Measurements from ENCODE around the gene MFN1.
A peak's percentile ranks its signal among the peaks of the same experiment; 100 is the strongest.

Gene MFN1

GRCh38 chr3:179336345-179336929 is 11.1 kb upstream of the MFN1 start:
- no peak overlapping the region for H3K4me3 ChIP-seq (ENCODE audit: low read depth, low read length)
- TF ChIP-seq CTCF (IDR thresholded peaks at IDR 0.05; ENCODE audit: low read depth, low read length, missing control alignments) = no peak
- no peak for DNase-seq (ENCODE audit: low read depth)
- in situ Hi-C loops (cut with HindIII; ENCODE audit: low sequenced_read_pairs) = no loop called here

DNA sequence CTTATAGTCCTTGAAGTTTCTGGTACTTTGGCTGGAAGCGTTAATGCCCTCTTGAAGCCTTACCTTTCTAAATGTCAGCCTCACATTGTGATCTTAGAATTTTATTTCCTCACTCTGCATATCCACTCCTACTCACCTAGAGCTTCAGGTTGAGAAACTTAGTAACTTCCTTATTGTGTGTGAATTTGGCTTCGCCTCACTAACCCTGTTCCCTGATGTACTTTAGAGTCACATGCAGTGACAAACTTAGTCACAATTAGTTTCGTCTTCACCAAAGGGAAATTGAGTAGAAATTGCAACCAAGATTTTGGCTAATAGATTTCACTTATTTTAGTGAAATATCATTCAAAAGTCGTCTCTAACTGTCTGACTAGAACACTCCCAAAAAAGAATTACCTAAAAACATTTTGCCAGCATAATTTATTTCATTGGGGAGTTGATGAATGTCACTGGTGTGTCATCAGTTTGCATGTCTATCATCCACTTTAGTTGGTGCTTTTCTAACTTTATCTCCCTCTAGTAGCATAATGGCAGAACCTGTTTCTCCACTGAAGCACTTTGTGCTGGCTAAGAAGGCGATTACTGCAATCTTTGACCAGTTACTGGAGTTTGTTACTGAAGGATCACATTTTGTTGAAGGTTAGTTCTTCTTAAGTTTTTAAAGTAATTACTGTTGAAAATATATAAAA is 960 bp downstream of the MFN1 start:
- peak overlapping the region; percentile 88 for H3K4me3 ChIP-seq (ENCODE audit: low read depth, low read length)
- TF ChIP-seq CTCF (IDR thresholded peaks at IDR 0.05; ENCODE audit: low read depth, low read length, missing control alignments) = no peak
- DNase-seq (ENCODE audit: low read depth) = no peak
- in situ Hi-C loops (cut with HindIII; ENCODE audit: low sequenced_read_pairs) = no loop called here

- H3K4me3 ChIP-seq (ENCODE audit: low read depth, low read length) = no peak overlapping the region
- DNase-seq (ENCODE audit: low read depth) = no peak
- in situ Hi-C loops (cut with HindIII; ENCODE audit: low sequenced_read_pairs) = no loop called here
- no peak for TF ChIP-seq CTCF (IDR thresholded peaks at IDR 0.05; ENCODE audit: low read depth, low read length, missing control alignments)
These were observed 8.5 kb downstream of the MFN1 start for GRCh38 chr3:179355996-179356395.

- DNase-seq (ENCODE audit: low read depth) = no peak
- in situ Hi-C loops (cut with HindIII; ENCODE audit: low sequenced_read_pairs) = no loop called here
These were observed 15.8 kb downstream of the MFN1 start for GRCh38 chr3:179363332-179363731.

DNA sequence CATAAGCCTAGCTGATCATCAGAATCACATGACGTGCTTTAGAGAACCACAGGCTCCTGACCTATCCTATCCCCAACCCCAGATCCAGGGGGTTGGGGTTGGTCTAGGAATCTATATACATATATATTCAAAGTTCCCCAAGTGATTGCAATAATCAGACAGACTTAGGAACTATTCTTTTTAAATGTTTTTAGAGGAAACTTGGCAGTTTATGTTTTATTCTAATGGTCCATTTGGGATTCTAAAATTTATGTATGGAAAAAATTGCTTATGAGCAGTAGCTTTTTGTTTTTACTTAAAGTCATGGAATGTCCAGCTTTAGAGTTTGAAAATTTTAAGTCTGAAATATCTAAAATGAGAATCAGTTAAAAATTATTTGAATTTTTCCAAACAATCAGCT is 22.1 kb downstream of the MFN1 start:
- in situ Hi-C loops (cut with HindIII; ENCODE audit: low sequenced_read_pairs) = no loop called here
- no peak overlapping the region for H3K4me3 ChIP-seq (ENCODE audit: low read depth, low read length)
- DNase-seq (ENCODE audit: low read depth) = no peak
- TF ChIP-seq CTCF (IDR thresholded peaks at IDR 0.05; ENCODE audit: low read depth, low read length, missing control alignments) = no peak

More at GRCh38 chr3:179363332-179363731, 15.8 kb downstream of the MFN1 start:
- H3K4me3 ChIP-seq (ENCODE audit: low read depth, low read length) = no peak overlapping the region
- no peak for TF ChIP-seq CTCF (IDR thresholded peaks at IDR 0.05; ENCODE audit: low read depth, low read length, missing control alignments)

DNA sequence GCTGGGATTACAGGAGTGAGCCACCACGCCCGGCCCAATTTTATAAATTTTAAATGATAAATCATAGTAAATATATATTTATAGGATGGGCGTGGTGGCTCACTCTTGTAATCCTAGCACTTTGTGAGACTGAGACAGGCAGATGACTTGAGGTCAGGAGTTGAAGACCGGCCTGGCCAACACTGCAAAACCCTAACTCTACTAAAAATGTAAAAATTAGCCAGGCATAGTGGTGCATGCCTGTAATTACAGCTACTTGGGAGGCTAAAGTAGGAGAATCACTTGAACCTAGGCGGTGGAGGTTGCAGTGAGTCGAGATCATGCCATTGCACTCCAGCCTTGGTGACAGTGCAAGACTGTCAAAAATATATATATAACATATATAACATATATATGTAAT is 26.4 kb downstream of the MFN1 start:
- H3K4me3 ChIP-seq (ENCODE audit: low read depth, low read length) = no peak overlapping the region
- DNase-seq (ENCODE audit: low read depth) = no peak
- no peak for TF ChIP-seq CTCF (IDR thresholded peaks at IDR 0.05; ENCODE audit: low read depth, low read length, missing control alignments)
- in situ Hi-C loops (cut with HindIII; ENCODE audit: low sequenced_read_pairs) = no loop called here

All from astrocyte of the cerebellum (primary cell).